Loucy (cell line): ENCODE measurements around the gene PCYT2.

Experiments used
- EZH2phosphoT487 ChIP-seq: fragments of 200-600 bp; IDR thresholded peaks from 2 replicates; pipeline ENCODE4 v1.6.1; 2018; ENCODE audit warnings: antibody characterized with exemption, mild to moderate bottlenecking, moderate library complexity, borderline replicate concordance
- TF ChIP-seq, protein P1 (sequence below): fragments of 200-600 bp; sonication (generic); conservative IDR thresholded peaks from 2 replicates; pipeline ENCODE4 v1.5.1; 2014; ENCODE audit warnings: mild to moderate bottlenecking, antibody characterized with exemption, low read length

DNA sequence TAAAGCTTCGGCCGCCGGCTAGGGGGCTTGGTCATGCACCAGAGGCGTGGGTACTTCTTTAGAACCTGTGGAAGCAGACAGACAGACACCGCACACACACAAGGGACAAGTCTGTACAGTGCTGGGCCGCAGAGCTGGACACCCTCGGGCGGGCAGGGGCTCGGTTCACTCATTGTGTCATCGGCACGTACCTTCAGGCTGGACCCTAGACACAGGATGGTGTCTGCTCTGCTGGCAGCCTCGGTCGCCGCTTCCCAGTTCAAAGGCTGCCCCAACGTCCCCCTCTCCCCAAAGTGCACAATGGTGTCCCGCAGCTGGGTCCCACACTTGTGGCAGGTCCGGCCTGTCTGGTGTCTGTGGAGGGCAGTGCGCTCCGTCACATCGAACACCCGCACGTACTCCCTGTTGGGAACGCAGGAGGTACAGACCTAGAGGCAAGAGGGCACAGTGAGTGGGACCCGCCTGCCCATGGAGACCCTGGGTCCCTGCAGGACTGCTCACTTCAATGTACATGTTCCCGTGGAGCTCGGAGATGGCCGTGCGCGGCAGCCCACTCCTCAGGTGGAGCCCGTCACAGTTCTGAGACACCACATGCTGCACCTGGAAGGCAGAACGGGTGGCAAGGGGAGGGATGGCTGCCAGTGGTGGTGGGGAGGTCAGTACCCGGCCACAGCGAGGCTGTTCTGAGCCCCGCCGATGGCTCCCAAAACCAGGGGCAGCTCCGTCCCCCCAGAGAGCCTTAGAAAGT lies 3.1 kb upstream of the PCYT2 start:
- TF ChIP-seq, protein P1, sequence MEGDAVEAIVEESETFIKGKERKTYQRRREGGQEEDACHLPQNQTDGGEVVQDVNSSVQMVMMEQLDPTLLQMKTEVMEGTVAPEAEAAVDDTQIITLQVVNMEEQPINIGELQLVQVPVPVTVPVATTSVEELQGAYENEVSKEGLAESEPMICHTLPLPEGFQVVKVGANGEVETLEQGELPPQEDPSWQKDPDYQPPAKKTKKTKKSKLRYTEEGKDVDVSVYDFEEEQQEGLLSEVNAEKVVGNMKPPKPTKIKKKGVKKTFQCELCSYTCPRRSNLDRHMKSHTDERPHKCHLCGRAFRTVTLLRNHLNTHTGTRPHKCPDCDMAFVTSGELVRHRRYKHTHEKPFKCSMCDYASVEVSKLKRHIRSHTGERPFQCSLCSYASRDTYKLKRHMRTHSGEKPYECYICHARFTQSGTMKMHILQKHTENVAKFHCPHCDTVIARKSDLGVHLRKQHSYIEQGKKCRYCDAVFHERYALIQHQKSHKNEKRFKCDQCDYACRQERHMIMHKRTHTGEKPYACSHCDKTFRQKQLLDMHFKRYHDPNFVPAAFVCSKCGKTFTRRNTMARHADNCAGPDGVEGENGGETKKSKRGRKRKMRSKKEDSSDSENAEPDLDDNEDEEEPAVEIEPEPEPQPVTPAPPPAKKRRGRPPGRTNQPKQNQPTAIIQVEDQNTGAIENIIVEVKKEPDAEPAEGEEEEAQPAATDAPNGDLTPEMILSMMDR: no peak
- TF ChIP-seq EZH2phosphoT487: no peak
